HPDE6-E6E7 (cell line): ENCODE data around the gene ZSWIM5.
"Not testable (repeated sequence)": the region's sequence is repeated elsewhere in the genome, so short reads cannot be mapped to it uniquely, and the experiment has no call there.

Source experiments
- DNase-seq: peaks from one replicate; pipeline ENCODE4 v3.0.0; 2011; ENCODE audit warnings: missing footprints; ENCODE audit errors: extremely low spot score

ZSWIM5 gene

DNA sequence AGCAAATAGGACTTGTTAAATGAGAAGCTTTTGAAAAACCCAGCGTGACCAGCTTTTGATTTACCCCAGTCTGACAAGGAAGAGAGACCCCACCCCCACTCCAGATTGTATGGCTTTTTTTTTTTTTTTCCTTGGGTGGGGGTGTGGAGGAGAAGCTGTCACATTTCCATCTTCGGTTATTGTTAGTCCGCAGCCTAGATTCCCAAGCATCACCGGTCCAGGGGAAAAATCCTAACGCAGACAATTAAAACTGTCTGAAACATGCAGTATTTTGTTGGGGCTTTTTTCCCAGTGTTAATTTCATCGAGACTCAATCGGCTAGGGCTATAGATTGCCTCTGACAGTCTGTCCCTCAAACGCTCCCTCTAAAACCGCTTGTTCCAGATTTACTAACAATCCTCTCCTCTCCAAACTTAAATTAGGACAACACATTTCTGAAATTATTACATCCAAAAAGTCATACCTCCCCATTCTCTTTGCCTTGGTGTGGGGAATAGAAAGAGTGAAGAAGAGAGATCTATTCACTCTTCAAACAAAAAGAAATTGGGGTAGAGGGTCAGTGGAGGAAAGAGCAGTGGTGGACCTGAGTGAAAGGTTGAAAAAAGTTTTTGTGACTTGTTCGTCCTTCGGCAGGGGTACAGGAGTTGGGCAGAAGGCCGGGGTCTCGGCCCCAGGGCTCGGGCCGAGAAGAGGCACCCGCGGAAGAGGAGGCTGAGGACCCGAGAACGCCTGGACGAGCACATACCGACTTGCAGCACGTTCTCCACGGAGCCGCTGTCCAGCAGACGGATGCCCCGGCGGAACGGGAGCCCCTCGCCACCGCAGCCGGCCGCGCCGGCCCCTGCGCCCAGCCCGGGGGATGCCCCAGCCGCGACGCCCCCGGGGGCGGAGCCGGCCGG lies 1.1 kb downstream of the ZSWIM5 start:
- peak; percentile 22 for DNase-seq

DNA sequence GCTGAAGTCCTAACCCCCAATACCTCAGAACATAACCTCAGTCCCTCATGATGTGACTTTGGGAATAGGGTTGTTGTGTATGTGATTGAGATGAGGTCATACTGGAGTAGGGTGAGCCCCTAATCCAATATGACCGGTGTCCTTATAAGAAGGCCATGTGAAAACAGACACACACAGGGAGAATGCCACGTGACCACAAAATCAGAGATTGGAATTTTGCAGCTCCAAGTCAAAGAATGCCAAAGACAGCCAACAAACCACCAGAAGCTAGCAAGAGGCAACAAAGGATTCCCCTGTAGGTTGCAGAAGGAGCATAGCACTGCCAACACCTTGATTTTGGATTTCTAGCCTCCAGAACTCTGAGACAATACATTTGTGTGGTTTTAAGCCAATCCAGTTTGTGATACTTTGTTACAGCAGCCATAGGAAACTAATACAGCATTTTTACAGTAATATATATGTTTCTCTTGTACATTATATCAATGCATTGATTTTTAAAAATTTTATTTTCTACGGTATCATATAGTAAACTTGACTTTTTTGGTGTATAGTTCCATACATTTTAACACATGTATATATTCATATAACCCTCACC lies 5.4 kb downstream of the ZSWIM5 start:
- no peak for DNase-seq

DNA sequence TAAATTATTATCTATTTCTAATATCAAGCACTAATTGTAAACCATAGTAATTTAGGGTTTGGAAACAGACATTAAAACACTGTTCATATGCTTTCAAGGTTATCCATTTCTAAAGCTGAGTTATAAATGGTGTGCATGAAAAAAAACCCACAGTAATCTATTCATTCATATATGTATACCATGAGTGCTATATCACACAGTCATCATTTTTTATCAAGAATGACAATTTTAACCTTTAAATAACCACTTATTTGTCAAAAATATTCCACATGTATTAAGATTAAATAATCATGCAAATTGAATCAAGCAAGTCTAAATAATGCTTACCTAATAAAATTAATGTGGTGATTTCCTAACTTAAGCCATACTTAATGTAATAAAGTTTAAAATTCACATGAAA lies 6.0 kb downstream of the ZSWIM5 start:
- DNase-seq, result no peak

DNA sequence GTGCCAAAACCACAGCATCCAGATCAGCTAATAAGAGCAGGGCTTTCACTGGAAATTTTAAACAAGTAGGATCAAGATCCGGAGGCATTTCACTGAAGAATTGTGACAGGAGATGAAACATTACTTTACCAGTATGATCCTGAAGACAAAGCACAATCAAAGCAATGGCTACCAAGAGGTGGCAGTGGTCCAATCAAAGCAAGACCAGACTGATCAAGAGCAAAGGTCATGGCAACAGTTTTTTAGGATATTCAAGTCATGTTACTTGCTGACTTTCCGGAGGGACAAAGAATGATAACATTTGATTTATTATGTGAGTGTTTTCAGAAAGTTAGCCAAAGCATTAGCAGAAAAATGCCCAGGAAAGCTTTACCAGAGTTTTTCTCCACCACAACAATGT lies 8.2 kb downstream of the ZSWIM5 start:
- no peak for DNase-seq

DNA sequence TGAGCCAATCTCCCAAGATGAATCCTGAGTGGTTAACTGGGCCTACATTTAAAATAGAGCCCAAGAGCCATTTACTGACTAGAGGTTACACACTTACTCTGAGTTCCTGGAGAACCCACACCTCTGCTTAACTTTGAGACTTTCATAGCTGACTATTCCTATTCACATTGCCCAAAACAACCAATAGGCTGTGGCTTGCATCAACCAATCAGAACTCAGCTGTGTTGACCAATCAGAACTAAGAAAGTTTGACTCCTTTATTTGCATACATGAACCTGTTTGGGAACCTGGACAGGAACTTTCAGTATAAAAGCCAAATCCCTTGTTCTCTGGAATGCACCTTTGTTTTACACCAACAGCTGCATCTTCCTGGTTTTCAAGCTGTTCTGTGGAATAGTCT lies 9.5 kb downstream of the ZSWIM5 start:
- no peak for DNase-seq

DNA sequence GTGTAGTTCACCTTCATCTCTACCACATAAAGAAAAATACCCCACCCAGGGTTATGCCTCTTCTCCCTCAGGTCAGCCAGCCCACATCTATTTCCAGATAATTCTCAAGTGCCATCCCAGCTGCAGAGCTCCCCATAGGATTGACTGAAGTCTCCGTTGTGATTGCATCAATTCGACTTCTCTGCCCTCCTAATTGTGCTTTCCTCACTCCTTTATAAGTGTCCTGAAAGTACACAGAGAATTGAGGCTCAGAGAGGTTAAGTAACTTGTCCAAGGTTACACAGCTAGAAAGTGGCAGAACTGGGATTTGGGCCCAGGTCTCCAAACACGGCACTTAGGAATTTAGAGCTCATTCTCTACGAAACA lies 15.0 kb downstream of the ZSWIM5 start:
- DNase-seq, result no peak

DNA sequence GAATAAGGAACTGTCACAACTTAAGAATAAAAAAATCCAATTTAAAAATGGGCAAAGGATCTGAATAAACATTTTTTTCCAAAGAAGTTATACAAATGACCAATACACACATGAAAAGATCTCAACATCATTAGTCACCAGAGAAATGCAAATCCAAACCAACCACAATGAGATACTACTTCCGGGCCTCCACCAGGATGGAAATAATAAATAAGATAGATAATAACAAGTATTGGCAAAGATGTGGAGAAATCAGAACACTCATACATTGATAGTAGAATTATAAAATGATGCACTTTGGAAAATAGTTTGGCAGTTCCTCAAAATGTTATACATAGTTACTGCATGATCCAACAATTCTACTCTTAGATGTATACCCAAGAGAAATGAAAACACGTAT lies 18.7 kb downstream of the ZSWIM5 start:
- DNase-seq, result no peak

DNA sequence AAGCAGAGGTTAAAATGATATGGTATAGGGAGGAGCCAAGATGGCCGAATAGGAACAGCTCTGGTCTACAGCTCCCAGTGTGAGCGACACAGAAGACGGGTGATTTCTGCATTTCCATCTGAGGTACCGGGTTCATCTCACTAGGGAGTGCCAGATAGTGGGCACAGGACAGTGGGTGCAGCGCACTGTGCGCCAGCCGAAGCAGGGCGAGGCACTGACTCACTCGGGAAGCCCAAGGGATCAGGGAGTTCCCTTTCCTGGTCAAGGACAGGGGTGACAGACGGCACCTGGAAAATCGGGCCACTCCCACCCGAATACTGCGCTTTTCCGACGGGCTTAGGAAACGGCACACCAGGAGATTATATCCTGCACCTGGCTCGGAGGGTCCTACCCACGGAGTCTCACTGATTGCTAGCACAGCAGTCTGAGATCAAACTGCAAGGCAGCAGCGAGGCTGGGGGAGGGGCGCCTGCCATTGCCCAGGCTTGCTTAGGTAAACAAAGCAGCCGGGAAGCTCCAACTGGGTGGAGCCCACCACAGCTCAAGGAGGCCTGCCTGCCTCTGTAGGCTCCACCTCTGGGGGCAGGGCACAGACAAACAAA lies 26.4 kb downstream of the ZSWIM5 start:
- DNase-seq, result not testable (repeated sequence)

DNA sequence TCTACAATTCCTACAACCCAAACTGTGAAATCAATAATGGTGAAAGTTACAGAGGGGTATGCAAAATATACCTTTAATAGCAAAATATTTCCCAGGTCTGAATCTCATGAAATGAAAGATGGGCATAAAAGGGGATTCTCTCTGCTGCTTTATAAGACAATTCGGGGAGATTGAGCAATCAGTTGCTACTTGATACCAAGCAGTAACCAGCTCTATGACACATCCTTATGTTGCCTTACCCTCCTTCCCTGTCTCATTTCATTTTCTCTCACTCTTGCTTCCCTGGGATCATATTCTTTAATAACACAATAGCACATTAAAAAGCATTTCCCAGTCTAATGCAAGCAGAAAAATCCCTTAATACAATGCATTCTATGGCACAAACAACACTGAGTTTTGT lies 29.0 kb downstream of the ZSWIM5 start:
- DNase-seq, result peak; percentile 2

DNA sequence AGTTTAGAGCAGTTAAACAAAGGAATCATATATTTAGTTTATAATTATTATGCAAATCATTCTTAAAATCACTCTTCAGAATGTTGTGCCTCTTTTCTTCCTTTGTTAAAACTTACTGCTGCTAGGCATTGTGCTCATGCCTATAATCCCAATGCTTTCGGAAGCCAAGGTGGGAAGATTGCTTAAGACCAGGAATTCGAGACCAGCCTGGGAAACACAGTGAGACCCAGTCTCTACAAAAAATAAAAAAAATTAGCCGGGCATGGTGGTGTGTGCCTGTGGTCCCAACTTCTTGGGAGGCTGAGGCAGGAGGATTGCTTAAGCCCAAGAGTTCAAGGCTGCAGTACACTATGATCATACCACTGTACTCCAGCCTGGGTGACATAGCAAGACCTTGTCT lies 33.6 kb downstream of the ZSWIM5 start:
- no peak for DNase-seq

DNA sequence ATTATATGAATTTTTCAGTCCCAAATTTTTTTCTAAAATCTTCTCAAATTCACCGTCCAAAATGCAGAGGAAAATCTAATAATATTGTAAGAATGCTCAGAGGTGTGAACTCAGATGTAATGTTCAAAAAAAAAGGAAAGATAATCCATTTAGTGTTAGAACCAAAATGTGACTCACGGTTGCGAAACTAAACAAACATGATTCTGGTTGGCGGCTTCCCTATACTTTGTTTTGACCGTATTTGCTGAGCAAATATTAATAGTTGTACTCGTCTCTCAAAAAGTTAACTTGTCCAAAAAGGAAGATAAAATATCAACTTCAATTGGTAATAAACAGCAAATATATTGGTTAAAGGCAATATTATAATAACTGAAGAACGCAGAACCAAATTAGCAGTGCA lies 34.4 kb downstream of the ZSWIM5 start:
- peak; percentile 33 for DNase-seq

DNA sequence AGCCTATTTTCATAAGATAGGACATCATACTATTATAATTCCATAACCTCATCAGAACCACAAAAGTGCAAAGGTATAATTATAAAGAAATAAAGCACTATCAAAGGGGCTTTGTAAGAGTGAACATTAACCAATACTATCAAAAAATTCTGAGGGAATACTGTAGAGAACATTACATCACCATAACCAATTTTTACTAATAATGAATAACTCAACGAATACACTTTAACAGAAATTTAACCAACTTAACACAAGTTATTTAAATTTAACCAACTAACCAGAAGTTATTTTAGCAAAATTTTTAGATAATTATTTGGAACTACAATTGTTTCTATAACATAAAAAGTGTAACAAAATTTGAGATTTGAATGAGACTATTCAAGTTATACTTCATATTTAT lies 34.8 kb downstream of the ZSWIM5 start:
- no peak for DNase-seq

DNA sequence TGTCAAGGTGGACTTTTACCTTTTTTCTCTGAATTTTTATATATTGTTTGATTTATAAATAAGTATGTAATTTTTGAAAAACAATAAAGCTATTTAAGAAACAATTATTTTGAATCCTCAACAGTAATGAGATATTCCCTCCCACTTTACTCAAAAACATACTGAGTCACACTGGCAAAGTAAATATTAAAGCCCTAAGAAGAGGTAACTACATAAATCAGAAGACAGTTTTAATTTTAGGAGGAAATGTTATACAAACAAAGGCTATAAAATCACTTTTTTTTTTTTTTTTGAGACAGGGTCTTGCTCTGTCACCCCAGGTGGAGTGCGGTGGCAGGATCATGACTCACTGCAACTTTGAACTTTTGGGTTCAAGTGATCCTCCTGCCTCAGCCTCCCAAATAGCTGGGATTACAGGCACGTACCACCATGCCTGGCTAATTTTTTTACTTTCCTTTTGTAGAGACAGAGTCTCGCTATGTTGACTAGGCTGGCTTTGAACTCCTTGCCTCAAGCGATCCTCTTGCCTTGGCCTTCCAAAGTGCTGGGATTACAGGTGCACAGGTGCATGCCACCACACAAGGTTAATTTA lies 36.2 kb downstream of the ZSWIM5 start:
- DNase-seq, result no peak

DNA sequence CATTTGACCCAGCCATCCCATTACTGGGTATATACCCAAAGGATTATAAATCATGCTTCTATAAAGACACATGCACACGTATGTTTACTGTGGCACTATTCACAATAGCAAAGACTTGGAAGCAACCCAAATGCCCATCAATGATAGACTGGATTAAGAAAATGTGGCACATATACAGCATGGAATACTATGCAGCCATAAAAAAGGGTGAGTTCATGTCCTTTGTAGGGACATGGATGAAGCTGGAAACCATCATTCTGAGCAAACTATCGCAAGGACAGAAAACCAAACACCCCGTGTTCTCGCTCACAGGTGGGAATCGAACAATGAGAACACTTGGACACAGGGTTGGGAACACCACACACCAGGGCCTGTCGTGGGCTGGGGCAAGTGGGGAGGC lies 38.5 kb downstream of the ZSWIM5 start:
- not testable (repeated sequence) for DNase-seq

DNA sequence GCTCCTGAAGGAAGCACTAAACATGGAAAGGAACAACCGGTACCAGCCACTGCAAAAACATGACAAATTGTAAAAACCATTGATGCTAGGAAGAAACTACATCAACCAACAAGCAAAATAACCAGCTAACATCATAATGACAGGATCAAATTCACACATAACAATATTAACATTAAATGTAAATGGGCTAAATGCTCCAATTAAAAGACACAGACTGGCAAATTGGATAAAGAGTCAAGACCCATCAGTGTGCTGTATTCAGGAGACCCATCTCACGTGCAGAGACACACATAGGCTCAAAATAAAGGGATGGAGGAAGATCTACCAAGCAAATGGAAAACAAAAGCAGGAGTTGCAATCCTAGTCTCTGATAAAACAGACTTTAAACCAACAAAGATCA lies 42.1 kb downstream of the ZSWIM5 start:
- DNase-seq, result not testable (repeated sequence)

DNA sequence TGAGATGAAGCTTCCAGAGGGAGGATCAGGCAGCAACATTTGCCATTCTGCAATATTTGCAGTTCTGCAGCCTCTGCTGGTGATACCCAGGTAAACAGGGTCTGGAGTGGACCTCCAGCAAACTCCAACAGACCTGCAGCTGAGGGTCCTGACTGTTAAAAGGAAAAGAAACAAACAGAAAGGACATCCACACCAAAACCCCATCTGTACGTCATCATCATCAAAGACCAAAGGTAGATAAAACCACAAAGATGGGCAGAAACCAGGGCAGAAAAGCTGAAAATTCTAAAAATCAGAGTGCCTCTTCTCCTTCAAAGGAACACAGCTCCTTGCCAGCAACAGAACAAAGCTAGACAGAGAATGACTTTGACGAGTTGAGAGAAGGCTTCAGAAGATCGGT lies 43.3 kb downstream of the ZSWIM5 start:
- DNase-seq, result not testable (repeated sequence)

DNA sequence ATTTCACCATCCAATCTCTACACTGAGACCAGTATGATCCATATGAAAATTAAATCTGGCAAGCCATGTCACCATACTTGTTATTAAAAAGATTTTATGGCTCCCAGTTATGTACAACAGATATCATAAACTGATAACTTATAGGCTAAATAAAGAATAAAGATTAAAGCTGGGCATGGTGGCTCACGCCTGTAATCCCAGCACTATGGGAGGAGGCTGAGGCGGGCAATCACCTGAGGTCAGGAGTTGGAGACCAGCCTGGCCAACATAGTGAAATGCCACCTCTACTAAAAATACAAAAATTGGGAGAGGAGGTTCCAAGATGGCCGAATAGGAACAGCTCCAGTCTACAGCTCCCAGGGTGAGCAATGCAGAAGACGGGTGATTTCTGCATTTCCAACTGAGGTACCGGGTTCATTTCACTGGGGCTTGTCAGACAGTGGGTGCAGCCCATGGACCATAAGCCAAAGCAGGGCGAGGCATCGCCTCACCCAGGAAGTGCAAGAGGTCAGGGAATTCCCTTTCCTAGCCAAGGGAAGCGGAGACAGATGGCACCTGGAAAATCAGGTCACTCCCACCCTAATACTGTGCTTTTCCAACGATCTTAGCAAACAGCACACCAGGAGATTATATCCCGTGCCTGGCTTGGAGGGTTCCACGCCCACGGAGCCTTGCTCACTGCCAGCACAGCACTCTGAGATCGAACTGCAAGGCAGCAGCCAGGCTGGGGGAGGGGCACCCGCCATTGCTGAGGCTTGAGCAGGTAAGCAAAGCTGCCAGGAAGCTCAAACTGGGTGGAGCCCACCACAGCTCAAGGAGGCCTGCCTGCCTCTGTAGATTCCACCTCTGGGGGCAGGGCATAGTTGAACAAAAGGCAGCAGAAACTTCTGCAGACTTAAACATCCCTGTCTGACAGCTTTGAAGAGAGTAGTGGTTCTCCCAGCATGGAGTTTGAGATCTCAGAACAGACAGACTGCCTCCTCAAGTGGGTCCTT lies 44.1 kb downstream of the ZSWIM5 start:
- not testable (repeated sequence) for DNase-seq

DNA sequence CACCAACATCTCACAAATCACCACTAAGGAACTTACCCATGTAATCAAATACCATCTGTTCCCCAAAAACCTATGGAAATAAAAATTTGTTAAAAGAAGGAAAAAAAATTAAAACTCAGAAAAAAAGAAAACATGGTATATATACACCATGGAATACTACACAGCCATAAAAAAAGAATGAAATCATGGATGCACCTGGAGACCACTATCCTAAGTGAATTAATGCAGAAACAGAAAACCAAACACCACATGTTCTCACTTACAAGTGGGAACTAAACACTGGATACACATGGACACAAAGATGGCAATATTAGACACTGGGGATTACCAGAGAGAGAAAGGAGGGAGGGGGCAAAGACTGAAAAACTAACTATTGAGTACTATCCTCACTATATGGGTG lies 50.4 kb downstream of the ZSWIM5 start:
- DNase-seq, result no peak

DNA sequence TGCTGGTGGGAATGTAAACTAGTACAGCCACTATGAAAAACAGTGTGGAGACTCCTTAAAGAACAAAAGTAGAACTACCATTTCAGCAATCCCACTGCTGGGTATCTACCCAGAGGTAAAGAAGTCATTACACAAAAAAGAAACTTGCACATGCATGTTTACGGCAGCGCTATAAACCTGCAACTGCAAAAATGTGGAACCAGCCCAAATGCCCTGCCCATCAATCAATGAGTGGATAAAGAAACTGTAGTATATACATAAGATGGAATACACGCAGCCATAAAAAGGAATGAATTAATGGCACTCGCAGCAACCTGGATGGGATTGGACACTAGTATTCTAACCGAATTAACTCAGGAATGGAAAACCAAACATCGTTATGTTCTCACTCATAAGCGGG lies 51.0 kb downstream of the ZSWIM5 start:
- no peak for DNase-seq

DNA sequence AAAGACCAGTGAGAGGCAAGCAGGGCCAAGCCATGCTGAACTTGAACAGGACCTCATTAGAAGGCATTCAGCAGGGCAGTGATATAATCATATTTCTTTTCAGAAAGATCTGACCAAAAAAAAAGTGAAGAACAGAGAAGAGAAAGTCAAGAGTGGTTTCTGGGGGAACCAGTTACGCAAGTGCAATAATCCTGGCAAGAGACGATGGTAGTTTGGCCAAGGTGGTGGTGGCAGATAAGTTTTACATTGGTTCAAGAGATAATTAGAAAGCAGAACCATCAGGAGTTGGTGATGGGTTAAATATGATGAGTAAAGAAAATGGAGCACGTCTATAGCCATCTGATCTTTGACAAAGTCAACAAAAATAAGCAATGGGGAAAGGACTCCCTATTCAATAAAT lies 54.3 kb downstream of the ZSWIM5 start:
- no peak for DNase-seq

DNA sequence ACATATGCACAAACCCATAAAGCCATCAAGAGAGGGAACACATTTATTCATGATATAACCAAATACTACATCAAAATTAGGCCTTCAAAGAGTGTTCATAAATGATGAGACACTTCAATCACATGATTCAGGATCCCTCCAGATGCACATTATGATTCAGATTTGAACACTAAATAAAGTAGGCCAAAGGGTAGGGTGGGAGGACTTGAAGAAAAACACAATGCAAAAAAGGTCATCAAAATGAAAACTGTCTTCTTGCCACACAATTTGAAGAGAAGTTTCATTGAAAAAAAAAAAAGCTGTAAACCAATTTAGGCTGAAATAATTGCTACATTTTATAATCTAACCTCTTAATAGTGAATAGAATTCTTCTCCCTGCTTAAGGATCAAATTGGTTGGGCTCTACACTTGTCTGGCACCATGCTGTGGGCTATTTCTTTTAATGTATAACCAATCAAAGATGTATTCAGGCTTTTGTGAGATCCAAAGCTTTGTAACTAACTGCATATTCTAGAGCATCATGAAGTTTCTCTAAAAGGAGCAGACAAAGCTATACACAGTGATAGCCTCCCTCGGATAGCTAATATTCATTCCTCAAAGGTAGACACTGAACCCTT lies 58.1 kb downstream of the ZSWIM5 start:
- no peak for DNase-seq
